DOHH2 (cell line): ENCODE measurements around the gene ATRN.

Source experiments
- EZH2phosphoT487 ChIP-seq: fragments of 200-600 bp; sonication (generic); IDR thresholded peaks from 2 replicates; pipeline ENCODE4 v1.6.1; 2017; ENCODE audit warnings: borderline replicate concordance, mild to moderate bottlenecking, antibody characterized with exemption, low read length, moderate library complexity, mixed read lengths
- TF ChIP-seq, protein P1 (sequence below): fragments of 200-600 bp; sonication (generic); IDR thresholded peaks from one replicate; pipeline ENCODE4 v1.5.1; 2014; ENCODE audit warnings: antibody characterized with exemption, mild to moderate bottlenecking, low read depth, low read length; ENCODE audit not compliant: poor library complexity, severe bottlenecking

GRCh38 chr20:3679749-3680700 lies 209.2 kb downstream of the ATRN start:
- TF ChIP-seq, protein P1, sequence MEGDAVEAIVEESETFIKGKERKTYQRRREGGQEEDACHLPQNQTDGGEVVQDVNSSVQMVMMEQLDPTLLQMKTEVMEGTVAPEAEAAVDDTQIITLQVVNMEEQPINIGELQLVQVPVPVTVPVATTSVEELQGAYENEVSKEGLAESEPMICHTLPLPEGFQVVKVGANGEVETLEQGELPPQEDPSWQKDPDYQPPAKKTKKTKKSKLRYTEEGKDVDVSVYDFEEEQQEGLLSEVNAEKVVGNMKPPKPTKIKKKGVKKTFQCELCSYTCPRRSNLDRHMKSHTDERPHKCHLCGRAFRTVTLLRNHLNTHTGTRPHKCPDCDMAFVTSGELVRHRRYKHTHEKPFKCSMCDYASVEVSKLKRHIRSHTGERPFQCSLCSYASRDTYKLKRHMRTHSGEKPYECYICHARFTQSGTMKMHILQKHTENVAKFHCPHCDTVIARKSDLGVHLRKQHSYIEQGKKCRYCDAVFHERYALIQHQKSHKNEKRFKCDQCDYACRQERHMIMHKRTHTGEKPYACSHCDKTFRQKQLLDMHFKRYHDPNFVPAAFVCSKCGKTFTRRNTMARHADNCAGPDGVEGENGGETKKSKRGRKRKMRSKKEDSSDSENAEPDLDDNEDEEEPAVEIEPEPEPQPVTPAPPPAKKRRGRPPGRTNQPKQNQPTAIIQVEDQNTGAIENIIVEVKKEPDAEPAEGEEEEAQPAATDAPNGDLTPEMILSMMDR = no peak
- TF ChIP-seq EZH2phosphoT487 = no peak
